Astrocyte of the cerebellum (primary cell): ENCODE data around the gene FBXW8.

Source experiments
- DNase-seq: peaks from one replicate; pipeline ENCODE4 v3.0.0-alpha.2; 2011; ENCODE audit warnings: low read depth
- H3K4me3 ChIP-seq: 2 replicates; pipeline ENCODE4 v1.5.1; 2011; ENCODE audit warnings: mild to moderate bottlenecking, low read depth, low read length, moderate library complexity
- in situ Hi-C: cut with HindIII; loops from 2 replicates; pipeline ENCODE4 v1.10.0; 2017; ENCODE audit warnings: low sequenced_read_pairs
- TF ChIP-seq, protein P1 (sequence below): IDR thresholded peaks from 2 replicates; pipeline ENCODE4 v1.5.1; 2012; ENCODE audit warnings: low read length, low read depth, moderate library complexity, mild to moderate bottlenecking; ENCODE audit errors: missing control alignments

FBXW8 gene

DNA sequence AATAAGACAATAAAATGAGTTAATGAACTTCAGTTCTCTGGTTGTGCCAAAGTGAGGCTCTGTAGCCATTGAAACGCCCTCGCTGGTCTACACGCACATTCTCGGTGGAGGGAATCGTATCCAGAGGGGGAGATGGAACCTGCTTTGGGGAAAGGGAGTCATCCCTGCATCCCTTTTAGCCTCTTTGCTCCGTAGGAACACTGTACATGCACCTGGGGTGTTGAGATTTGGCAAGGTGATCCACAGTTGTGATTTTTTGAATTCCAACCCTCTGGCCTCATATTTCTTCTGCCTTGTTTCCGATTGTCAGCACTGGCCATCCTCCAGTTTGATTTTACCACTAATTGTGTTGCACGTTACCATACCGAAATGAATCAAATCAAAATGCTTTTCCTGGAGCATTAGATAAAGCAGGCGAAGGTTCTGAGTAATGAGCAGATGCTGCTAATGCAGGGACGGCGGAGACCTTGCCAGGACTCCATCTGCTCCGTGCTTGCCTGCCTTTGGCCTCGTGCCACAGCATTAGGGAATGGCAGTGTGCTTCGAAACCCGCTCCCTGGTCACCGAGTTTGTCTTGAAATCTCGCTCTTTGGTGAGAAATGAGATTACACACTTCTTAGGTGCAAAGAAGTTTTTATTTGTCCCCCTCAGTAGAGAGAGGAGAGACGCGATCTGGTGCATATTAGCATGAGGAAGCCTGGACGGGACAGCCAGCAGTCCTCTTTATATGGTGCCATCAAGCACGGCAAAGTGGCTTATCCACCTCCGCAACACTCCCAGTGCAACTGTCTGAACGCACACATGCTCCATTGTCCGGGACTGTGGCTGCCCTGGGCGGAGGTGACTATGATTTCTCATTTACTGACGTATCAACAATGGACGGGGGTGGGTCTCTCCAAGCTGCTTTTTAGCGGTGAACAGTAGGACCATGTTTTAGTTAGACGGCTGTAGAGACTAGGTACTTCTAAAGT is 59.1 kb downstream of the FBXW8 start:
- DNase-seq, result peak; percentile 19
- in situ Hi-C loops, result no loop called here
- H3K4me3 ChIP-seq, result no peak overlapping the region
- TF ChIP-seq, protein P1, sequence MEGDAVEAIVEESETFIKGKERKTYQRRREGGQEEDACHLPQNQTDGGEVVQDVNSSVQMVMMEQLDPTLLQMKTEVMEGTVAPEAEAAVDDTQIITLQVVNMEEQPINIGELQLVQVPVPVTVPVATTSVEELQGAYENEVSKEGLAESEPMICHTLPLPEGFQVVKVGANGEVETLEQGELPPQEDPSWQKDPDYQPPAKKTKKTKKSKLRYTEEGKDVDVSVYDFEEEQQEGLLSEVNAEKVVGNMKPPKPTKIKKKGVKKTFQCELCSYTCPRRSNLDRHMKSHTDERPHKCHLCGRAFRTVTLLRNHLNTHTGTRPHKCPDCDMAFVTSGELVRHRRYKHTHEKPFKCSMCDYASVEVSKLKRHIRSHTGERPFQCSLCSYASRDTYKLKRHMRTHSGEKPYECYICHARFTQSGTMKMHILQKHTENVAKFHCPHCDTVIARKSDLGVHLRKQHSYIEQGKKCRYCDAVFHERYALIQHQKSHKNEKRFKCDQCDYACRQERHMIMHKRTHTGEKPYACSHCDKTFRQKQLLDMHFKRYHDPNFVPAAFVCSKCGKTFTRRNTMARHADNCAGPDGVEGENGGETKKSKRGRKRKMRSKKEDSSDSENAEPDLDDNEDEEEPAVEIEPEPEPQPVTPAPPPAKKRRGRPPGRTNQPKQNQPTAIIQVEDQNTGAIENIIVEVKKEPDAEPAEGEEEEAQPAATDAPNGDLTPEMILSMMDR, result no peak

DNA sequence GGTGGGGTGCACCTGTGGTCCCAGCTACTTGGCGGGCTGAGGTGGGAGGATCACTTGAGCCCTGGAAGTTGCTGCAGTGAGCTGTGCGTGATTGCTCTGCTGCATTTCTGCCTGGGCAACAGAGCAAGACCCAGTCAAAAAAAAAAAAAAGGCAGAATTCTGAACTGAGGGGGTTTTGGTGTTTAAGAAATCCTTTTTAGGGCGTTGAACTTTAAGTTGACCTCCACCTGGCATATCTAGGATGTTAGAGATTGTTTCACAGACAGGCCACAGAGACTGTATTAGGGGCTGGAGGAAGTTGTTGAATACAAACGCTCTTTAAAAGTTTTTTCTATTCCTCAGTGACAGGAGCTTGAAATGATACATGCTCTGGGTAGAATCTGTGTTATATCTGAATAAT is 60.5 kb downstream of the FBXW8 start:
- no peak for DNase-seq
- no peak overlapping the region for H3K4me3 ChIP-seq
- TF ChIP-seq, protein P1, result no peak
- in situ Hi-C loops, result no loop called here

DNA sequence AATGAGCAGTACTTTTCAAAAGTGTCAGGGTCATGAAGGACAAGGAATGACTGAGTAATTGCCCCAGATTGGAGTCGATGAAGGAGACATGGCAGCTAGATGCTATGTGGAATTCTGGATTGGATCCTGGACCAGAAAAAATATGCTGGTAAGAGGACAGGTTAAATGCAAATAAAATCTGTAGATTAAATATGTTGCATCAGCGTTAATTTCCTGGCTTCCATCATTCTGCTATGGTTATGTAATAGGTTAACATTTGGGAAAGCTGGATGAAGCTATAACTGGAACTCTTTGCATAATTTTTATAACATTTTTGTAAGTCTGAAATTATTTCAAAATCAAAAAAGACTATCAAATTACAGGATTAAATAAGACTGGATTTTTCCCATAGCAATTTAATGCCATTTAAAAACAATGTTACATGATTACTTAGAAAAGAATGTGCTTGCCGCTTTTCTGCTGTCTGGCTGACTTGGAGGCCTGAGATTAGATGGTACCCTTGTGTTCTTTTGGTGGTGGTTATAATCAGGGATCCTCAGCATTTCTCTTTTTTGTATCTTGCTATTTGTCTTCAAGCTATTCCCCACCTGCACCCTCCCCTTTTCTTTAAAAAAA is 65.1 kb downstream of the FBXW8 start:
- DNase-seq, result no peak
- no peak overlapping the region for H3K4me3 ChIP-seq
- TF ChIP-seq, protein P1, result no peak
- in situ Hi-C loops, result no loop called here

DNA sequence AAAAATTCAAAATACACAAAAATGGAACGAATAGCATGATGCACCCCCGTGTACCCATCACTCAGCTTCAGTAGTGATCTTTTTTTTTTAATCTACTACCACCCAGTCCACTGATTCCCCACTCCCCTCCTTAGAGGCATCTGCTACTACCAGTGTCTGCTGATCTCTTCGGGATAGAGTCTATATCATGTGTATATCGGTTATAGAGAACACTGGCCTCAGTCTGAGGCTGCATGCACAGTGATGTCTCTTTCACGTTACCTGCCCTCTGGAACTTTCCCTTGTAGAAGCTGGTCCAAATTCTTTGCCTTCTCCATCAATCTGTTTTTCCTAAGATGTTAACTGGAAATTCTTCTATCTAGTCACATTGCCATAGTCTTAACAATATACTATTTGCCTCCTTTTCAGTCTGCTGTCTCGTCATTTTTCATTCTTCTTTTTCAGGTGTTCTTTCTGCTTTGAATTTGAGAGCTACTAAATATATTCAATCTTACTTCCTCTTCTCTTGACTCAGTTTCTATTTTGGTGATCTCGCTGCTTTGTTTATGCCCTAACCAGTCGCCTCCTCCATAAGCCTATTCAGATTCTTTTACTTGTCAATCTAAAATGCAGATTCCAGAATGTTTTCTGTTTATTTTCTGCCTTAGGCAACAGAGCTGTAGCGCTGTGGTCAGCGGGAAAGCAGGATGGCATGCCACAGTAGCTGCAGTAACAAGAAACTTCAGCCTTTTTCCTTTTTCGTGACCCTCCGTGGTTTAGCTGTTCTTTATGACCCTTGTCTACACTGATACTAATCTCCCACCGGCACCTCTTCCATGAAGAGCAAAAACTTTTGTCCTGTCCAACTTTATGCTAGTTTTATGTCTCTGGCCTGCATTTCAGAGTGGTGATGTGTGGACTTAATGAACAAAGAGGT is 67.0 kb downstream of the FBXW8 start:
- DNase-seq, result no peak
- in situ Hi-C loops, result no loop called here
- TF ChIP-seq, protein P1, result no peak
- H3K4me3 ChIP-seq, result no peak overlapping the region

DNA sequence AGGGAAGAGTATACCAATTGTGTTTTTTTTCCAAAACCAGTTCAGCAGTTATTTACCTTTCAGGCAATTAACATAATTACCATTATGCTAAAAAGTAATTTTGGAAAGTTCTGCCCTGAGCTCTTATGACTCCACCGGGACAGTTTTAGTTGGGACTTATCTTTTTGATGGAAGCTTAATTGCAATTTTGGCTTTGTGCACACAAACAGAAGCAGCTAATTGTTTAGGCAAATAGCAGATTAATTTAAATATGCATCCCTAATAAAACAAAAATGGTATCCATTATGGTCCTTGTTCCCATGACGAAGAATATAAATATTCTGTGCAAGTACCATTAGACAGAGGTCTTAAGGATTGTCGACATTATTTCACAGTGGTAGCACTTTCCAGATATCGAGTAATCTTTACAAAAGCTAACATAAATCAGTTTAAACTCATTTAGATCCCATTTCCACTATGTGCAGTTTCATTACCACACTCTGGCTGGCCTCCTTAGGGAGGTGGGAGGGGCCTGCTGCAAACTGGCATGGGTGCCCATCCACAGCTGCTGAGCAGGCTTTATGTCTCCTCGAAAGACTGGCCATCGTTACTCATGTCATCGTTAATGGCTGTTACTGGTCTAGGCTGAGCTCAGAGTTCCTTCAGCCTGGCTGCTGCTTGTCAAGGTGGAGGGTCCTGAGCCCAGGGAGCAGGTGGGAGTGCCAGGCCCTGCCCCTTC is 68.2 kb downstream of the FBXW8 start:
- in situ Hi-C loops, result no loop called here
- no peak overlapping the region for H3K4me3 ChIP-seq
- DNase-seq, result no peak
- TF ChIP-seq, protein P1, result no peak

DNA sequence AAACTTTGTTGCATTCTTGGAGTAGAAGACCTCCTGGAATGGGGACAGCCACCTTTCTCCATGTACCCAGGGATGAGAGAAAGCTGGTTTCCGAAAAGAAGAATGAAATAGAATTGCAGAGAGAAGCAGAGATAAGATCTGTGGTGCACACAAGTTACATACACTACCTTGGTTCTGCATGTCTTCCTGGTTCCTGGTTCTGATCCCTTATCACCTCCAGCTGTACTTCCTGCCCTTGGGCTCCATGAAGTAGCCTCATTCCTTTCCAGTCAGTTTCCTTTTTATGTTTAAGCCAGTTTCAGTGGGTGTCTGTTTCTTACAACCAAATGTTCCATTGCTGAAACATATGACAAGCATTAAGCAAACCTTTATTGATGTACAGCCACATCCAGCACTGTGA is 69.3 kb downstream of the FBXW8 start:
- no peak for DNase-seq
- in situ Hi-C loops, result no loop called here
- H3K4me3 ChIP-seq, result no peak overlapping the region
- TF ChIP-seq, protein P1, result no peak
